ENCODE results near the gene PXMP4. TPM values are rescaled to one million over a fixed set of nuclear protein-coding genes. Genes with fewer than 3 reads are reported as not detected.

PXMP4 gene
- total and polyA plus RNA-seq, 9 of the 15 experiments (the other 6 are each of a cell fraction or from before 2014, with no cell fraction given): 4.8 to 29.1 (median 6.8) TPM

DNA sequence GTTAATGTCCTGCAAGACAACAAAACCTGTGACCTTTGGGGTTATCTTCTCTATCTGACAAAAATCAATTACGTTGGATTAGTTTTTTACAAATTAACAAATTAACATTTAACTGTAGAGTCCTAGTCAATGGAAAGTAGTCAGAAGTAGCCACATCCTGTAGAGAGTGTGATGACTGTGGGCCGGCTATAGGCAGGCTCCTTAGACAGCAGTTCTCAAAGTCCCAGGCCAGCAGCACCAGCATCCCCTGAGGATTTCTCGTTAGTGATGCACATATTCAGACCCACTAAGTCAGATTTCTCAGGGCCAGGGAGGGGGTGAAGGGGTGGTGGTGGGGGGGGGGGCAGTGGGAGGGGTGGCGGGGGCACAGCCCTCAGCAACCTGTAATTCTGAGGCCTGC, 48.9 kb upstream of the PXMP4 start:
- CTCF ChIA-PET (ENCODE audit: low intra/inter-chr PET ratio): interaction anchor here (0.6 kb wide), 1 partner anchor 341 kb away, joined by 3 read pairs; no protein-coding TSS in a partner anchor
- in situ Hi-C loops (cut with MboI): no loop called here
- H2AFZ ChIP-seq (ENCODE audit: low read depth, low read length): no peak overlapping the region
- H3K27me3 ChIP-seq (ENCODE audit: control insufficient read depth in 2 of 2, insufficient read depth in 2 of 2, low read length in 2 of 2): no peaks in the 10 kb centered on the region
- H3K4me1 ChIP-seq (replicated peaks in 1 of 2; ENCODE audit: control insufficient read depth in 2 of 2, insufficient read depth in 2 of 2, low read length in 2 of 2): peaks cover 8 to 10% of the 10 kb centered on the region in 2 experiments; a peak in 4 of 5 replicates
- ATAC-seq (no peak), DNase-seq (ENCODE audit: extremely low read depth in 1 of 4, low spot score in 3 of 4) (no peak), FAIRE-seq (no peak)
- intact Hi-C loops (cut with micrococcal nuclease): no loop called here
- H3K36me3 ChIP-seq (ENCODE audit: control insufficient read depth, insufficient read depth, low read length): no peaks in the 10 kb centered on the region
- no peaks in the 10 kb centered on the region for H3K9me3 ChIP-seq (replicated peaks; ENCODE audit: control insufficient read depth, insufficient read depth, low read depth, low read length)
- H3K4me3 ChIP-seq: no peak overlapping the region
- POLR2A ChIA-PET: interaction anchor here (1.0 kb wide), 1 partner anchor 9 kb away, joined by 4 read pairs; no protein-coding TSS in a partner anchor
- no peak overlapping the region for H3K27ac ChIP-seq (ENCODE audit: extremely low read depth, low read depth, low read length)
- no peaks in the 10 kb centered on the region for H3K9me1 ChIP-seq (ENCODE audit: control insufficient read depth, insufficient read depth, low read length)
- 45% methylated on average over 3 of the region's 4 CpGs for WGBS (ENCODE audit: insufficient coverage, low coverage, missing lambda C conversion rate)
- H4K20me1 ChIP-seq (replicated peaks; ENCODE audit: control insufficient read depth, insufficient read depth, low read length): no peaks in the 10 kb centered on the region
- no peak for TF ChIP-seq ZNF212 (CRISPR knock-in tag; IDR thresholded peaks at IDR 0.05)
- TF ChIP-seq NELFE (IDR thresholded peaks at IDR 0.05; ENCODE audit: insufficient read depth, insufficient read length): no peak
- no peak for TF ChIP-seq ELF1 (tag; IDR thresholded peaks at IDR 0.05)
- no peak for TF ChIP-seq HNRNPLL (IDR thresholded peaks at IDR 0.05; ENCODE audit: low read depth, low read length, poor library complexity, severe bottlenecking)
- no peak for TF ChIP-seq POLR2AphosphoS5 (IDR thresholded peaks at IDR 0.05; ENCODE audit: control insufficient read depth, insufficient read depth, low read depth, low read length)
- no peak for TF ChIP-seq ZNF324 (CRISPR knock-in tag; IDR thresholded peaks at IDR 0.05)
- TF ChIP-seq CHAMP1 (IDR thresholded peaks at IDR 0.05): no peak
- TF ChIP-seq ZNF184 (CRISPR knock-in tag; IDR thresholded peaks at IDR 0.05): no peak
- TF ChIP-seq ZNF143 (CRISPR knock-in tag; IDR thresholded peaks at IDR 0.05): no peak
- TF ChIP-seq TARDBP (IDR thresholded peaks at IDR 0.05): no peak
- no peak for TF ChIP-seq SAFB2 (IDR thresholded peaks at IDR 0.05; ENCODE audit: borderline replicate concordance, low read depth, low read length, severe bottlenecking)
- no peak for TF ChIP-seq POLR2H (tag; IDR thresholded peaks at IDR 0.05; ENCODE audit: low read depth)
- no peak overlapping the region for H3K4me2 ChIP-seq (ENCODE audit: insufficient read depth, low read length)
- H3K79me2 ChIP-seq (ENCODE audit: control insufficient read depth, insufficient read depth, low read length): no peaks in the 10 kb centered on the region
- BruUV-seq (replicated peaks): no TSS peak
- H3K9ac ChIP-seq (ENCODE audit: insufficient read depth in 1 of 2, low read depth in 2 of 2, low read length in 2 of 2): no peak overlapping the region
